Measurements from ENCODE around the gene ZCWPW1. TPM values are rescaled to one million over a fixed set of nuclear protein-coding genes. Genes with fewer than 3 reads are reported as not detected.
"Not testable (repeated sequence)": the region's sequence is repeated elsewhere in the genome, so short reads cannot be mapped to it uniquely, and the experiment has no call there.

The ZCWPW1 gene
- polyA plus RNA-seq, 4 donors: 5.2 to 8.1 (median 5.8) TPM

DNA sequence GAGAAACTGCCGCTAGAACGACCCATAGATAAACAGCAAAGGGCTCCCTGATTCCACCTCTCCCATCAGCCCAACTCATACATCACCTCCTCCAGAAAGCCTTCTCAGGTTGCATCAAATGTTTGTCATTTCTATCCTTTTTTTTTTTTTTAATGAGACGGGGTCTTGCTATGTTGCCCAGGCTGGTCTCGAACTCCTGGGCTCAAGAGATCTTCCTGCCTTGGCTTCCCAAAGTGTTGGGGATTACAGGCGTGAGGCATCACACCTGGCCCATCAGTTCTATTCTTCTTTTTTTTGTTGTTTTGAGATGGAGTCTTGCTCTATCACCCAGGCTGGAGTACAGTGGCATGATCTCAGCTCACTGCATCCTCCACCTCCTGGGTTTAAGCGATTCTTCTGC, 28.5 kb upstream of the ZCWPW1 start:
- DNase-seq (ENCODE audit: low read depth in 4 of 4, low spot score in 3 of 4): no peak

DNA sequence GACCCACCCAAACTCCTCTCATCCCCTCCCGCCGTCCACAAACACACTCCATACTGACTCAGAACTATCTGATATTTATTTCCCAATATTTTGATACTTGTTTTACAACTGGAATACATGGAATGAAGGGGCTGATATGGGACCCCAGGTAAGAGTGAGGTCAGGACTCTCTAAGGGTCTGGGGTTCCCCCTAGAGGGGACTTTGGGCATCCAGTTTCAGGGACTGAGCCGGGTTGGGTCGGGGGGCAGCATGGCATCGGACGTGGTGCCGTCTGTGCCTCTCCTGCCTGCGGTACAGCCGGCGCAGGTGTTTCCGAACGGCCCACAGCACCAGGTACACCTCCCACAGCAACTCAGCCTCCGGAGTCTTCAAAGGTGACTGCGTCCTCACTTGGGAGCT, 28.1 kb upstream of the ZCWPW1 start:
- no peak for DNase-seq (ENCODE audit: low read depth in 4 of 4, low spot score in 3 of 4)

- no peak for DNase-seq (ENCODE audit: low read depth in 4 of 4, low spot score in 3 of 4)
Measured at GRCh38 chr7:100455206-100455605, 26.7 kb upstream of the ZCWPW1 start.

GRCh38 chr7:100453854-100454253, 25.4 kb upstream of the ZCWPW1 start:
- DNase-seq (ENCODE audit: low read depth in 4 of 4, low spot score in 3 of 4): not testable (repeated sequence)

GRCh38 chr7:100452513-100452912, 24.0 kb upstream of the ZCWPW1 start:
- DNase-seq (ENCODE audit: low read depth in 4 of 4, low spot score in 3 of 4): no peak

- DNase-seq (ENCODE audit: low read depth in 4 of 4, low spot score in 3 of 4): no peak
Measured at GRCh38 chr7:100449190-100449795, 20.8 kb upstream of the ZCWPW1 start.

DNA sequence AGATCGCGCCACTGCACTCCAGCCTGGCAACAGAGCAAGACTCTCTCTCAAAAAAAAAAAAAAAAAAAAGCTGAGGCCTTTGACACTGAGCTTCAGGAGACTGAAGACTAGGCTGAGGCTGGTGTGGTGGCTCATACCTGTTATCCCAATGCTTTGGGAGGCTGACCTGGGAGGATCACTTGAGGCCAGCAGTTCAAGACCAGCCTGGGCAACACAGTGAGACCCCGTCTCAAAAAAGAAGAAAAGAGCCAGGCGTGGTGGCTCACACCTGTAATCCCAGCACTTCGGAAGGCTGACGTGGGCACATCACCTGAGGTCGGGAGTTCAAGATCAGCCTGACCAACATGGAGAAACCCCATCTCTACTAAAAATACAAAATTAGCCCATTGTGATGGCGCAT, 18.9 kb upstream of the ZCWPW1 start:
- not testable (repeated sequence) for DNase-seq (ENCODE audit: low read depth in 4 of 4, low spot score in 3 of 4)

- DNase-seq (ENCODE audit: low read depth in 4 of 4, low spot score in 3 of 4): no peak
Measured at GRCh38 chr7:100446040-100446439, 17.5 kb upstream of the ZCWPW1 start.

DNA sequence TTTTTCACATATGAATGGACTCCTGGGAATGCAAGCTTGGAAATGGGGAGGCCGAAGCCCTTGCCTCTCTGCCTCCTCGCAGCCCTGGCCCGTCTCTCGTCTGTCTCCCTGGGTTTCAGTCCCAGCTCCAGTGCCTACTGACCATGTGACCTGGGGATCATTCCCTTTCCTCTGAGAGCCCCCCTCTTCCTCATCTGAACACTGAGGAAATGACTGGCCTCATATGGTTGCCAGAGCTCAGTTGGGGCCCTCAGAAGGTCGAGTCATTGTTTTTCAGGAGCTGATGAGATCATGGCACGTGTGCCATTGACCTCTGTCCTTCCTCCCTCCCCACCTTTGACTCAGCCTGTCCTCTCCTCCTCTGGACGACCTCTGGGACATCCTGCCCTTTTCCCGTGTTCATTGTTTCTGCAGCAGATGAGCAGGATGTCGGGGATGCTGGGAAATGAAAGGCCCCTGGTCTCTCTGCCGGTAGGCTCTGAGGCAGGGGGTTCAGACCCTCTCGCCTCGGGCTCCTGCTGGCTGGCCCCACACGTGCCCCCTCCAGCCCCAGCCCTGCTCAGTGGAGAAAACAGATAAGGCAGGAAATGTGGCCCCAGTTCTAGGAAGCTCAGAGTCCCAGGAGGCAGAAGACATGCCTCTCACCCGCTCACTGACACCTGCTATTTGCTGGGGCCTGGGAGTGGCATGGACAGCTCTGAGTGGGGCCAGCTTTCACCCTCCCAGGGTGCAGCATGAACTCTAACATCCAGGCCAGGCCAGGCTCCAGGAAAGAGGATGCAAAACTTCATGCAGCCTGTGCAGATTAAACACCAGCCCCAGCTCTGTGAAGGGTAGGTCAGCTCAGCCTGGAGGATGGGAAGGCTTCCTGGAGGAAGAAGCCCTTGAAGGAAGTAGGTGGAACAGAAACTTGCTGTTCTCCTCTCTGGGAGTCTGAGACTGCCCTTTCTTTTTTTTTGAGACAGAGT, 16.1 kb upstream of the ZCWPW1 start:
- no peak for DNase-seq (ENCODE audit: low read depth in 4 of 4, low spot score in 3 of 4)

DNA sequence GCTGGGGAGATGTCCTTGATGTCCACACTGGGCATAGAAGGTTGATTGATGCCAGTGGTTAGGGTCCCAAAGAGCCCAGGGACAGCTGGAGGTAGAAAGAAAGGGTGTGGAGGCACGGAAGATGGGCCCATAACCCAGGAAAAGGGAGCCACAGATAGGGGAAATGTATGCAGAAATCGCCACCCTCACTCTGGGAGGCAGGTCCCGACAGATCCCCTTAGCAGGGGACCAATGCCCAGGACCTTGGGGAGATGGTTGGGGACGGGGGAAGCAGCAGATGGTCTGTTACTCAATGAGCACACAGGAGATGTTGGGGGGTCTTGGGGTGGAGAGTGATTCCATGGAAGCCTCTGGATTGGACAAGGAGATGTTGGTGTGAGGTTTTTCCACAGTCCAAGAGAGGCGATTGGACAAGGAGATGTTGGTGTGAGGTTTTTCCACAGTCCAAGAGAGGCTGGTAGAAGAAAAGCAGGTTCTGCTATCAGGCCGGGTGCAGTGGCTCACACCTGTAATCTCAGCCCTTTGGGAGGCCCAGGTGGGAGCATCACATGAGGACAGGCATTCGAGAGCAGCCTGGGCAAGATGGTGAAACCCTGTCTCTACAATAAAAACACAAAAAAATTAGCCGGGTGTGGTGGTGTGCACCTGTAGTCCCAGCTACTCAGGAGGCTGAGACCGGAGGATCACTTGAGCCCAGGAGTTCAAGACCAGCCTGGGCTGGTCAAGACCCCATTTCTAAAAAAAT, 14.8 kb upstream of the ZCWPW1 start:
- DNase-seq (ENCODE audit: low read depth in 4 of 4, low spot score in 3 of 4): no peak

GRCh38 chr7:100441641-100442535, 13.4 kb upstream of the ZCWPW1 start:
- DNase-seq (ENCODE audit: low read depth in 4 of 4, low spot score in 3 of 4): no peak

- DNase-seq (ENCODE audit: low read depth in 4 of 4, low spot score in 3 of 4): not testable (repeated sequence)
Measured at GRCh38 chr7:100439244-100439643, 10.7 kb upstream of the ZCWPW1 start.

DNA sequence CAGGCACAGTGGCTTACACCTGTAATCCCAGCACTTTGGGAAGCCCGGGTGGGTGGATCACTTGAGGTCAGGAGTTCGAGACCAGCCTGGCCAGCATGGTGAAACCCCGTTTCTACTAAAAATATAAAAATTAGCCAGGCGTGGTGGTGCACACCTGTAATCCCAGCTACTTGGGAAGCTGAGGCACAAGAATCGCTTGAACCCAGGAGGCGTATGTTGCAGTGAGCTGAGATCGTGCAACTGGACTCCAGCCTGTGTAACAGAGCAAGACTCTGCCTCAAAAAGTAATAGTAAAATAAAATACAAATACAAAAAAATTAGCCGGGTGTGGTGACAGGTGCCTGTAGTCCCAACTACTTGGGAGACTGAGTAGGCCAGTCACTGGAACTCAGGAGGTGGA, 10.2 kb upstream of the ZCWPW1 start:
- not testable (repeated sequence) for DNase-seq (ENCODE audit: low read depth in 4 of 4, low spot score in 3 of 4)

- DNase-seq (ENCODE audit: low read depth in 4 of 4, low spot score in 3 of 4): no peak
Measured at GRCh38 chr7:100438172-100438571, 9.7 kb upstream of the ZCWPW1 start.

DNA sequence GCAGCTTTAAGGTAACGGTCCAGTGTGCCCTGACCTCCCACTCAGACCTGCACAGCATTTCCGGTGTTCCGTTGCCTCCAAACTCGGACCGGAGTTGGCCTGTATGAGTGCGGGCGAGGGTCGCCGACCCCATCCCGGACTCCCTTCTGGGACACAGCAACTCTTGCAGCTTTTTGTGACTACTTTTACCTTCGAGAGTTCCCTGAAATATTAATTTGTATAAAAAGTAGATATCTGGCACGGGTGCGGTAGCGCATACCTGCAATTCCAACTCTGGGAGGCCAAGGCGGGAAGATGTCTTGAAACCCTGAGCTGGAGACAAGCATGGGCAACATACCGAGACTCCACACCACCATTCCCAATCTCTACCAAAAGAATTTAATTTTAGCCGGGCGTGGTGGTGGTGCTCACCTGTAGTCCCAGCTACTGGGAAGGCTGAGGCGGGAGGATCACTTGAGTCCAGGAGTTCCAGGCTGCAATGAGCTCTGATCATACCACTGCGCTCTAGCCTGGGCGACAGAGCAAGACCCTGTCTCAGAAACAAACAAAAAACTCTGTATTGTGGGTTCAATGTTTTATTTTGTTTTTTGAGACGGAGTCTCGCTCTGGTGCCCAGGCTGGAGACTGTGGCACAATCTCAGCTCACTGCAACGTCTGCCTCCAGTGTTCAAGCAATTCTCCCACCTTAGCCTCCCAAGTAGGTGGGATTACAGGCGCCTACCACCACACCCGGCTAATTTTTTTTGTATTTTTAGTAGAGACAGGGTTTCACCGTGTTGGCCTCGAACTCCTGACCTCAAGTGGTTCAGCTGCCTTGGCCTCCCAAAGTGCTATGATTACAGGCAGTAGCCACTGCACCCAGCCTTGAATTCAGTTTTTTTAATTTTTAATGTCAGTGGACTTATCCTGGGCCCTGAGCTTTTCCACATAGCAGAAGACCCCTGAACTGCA, 8.9 kb upstream of the ZCWPW1 start:
- DNase-seq (ENCODE audit: low read depth in 4 of 4, low spot score in 3 of 4): no peak

GRCh38 chr7:100435401-100436304, 7.2 kb upstream of the ZCWPW1 start:
- DNase-seq (ENCODE audit: low read depth in 4 of 4, low spot score in 3 of 4): no peak

GRCh38 chr7:100434297-100435144, 6.0 kb upstream of the ZCWPW1 start:
- no peak for DNase-seq (ENCODE audit: low read depth in 4 of 4, low spot score in 3 of 4)

Data from left renal pelvis (tissue), 4 donors.